ENCODE data around the gene SLC19A1.

DNA sequence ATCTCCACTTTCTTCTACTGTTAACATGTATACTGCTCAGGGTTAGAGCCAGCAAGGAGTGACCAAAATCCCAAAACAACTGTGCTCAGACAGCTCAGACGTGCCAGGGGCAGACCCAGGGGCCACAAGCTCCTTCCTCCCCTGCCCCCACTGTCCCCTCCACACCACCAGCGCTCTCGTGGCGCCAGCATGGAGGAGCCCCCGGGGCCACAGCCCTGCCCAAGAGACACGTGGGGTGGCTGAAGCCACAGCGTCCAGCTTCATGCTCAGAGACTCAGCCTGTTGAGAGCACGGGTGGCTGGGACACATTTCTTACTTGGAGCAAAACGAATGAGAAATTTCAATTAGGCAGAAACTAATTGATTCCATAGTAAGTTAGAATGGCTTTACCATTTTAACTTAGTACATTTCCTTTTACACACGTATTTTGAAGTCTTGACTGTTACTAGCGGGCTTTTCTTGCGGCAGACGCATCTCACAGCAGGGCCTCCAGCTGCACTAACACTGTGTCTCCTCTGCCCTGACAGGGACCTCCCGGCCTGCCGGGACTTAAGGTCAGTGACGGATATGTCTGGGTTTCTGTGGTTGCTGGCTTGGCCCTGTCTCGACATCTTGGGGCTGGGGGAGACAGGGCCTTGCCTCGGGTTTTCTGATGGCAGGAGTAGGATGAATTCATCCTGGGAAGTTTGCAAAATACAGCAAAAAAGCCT lies 54.2 kb downstream of the SLC19A1 start:
- TF ChIP-seq, protein P1, sequence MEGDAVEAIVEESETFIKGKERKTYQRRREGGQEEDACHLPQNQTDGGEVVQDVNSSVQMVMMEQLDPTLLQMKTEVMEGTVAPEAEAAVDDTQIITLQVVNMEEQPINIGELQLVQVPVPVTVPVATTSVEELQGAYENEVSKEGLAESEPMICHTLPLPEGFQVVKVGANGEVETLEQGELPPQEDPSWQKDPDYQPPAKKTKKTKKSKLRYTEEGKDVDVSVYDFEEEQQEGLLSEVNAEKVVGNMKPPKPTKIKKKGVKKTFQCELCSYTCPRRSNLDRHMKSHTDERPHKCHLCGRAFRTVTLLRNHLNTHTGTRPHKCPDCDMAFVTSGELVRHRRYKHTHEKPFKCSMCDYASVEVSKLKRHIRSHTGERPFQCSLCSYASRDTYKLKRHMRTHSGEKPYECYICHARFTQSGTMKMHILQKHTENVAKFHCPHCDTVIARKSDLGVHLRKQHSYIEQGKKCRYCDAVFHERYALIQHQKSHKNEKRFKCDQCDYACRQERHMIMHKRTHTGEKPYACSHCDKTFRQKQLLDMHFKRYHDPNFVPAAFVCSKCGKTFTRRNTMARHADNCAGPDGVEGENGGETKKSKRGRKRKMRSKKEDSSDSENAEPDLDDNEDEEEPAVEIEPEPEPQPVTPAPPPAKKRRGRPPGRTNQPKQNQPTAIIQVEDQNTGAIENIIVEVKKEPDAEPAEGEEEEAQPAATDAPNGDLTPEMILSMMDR (conservative IDR thresholded peaks at IDR 0.05) = no peak
- TF ChIP-seq ZFX (IDR thresholded peaks at IDR 0.05) = no peak

All from C4-2B (cell line).